NCI-H510A treated with DMSO at 0.1 percent for 48 hours (cell line): ENCODE measurements around the gene KCNE2.
"Not testable (repeated sequence)": the region's sequence is repeated elsewhere in the genome, so short reads cannot be mapped to it uniquely, and the experiment has no call there.

ENCODE experiments used
- DNase-seq: peaks from one replicate; lab custom pipeline; 2025; lab: John Stamatoyannopoulos, UW

KCNE2 gene

GRCh38 chr21:34353182-34353581, 10.6 kb upstream of the KCNE2 start:
- DNase-seq, result no peak

- DNase-seq, result no peak
These were observed 9.0 kb upstream of the KCNE2 start for GRCh38 chr21:34354836-34355235.

DNA sequence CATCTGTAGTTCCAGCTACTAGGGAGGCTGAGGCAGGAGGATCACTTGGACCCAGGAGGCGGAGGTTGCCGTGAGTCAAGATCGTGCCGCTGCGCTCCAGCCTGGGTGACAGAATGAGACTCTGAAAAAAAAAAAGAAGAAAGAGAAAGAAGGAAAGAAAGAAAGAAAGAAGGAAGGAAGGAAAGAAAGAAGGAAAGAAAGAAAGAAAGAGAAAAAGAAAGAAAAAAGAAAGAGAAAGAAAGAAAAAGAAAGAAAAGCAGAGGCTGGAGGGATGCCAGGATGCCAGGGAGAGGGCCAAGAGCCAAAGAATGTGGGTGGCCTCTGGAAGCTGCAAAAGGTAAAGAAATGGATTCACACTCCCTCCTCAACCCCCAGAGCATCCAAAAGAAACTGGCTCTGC, 8.2 kb upstream of the KCNE2 start:
- no peak for DNase-seq

- no peak for DNase-seq
These were observed 5.9 kb upstream of the KCNE2 start for GRCh38 chr21:34357889-34358288.

- no peak for DNase-seq
These were observed 4.9 kb upstream of the KCNE2 start for GRCh38 chr21:34358866-34359265.

- DNase-seq, result no peak
These were observed 3.1 kb upstream of the KCNE2 start for GRCh38 chr21:34360488-34361241.

DNA sequence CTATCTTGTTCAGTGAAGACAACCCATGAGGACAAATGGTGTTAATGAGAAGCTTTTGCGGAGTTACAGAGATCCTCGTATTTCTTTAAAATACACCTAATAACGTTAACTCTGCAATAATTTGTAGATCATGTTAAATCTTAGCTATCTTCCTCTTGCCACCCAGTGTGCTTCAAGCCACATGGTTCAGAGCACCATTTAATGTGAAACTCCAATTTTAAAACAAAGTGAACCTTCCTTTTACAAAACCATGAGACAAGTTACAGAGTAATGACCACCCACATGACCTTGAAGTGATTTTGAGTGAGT, 1.7 kb upstream of the KCNE2 start:
- DNase-seq, result no peak

GRCh38 chr21:34362670-34363069, 1.1 kb upstream of the KCNE2 start:
- DNase-seq, result no peak

DNA sequence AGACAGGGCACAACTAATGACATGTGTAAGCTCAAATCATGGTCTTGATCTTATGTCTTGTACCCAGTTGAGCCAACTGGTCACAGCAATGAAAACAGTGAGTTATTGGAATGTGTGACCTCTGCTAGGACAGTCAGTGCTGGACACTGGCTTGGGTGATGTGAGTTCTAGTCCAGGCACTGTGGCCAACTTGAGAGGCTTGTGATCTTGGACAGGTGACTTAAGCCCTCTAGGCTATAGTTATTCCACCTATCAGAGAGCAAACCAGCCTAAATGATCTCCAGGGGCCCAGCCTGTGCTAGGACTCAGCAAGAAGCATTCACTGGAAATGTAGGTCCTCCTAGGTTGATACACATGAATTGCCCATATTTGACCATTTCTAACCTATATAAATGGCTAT, 1.1 kb downstream of the KCNE2 start:
- DNase-seq, result no peak

- DNase-seq, result no peak
These were observed 2.0 kb downstream of the KCNE2 start for GRCh38 chr21:34365809-34366208.

GRCh38 chr21:34367320-34367935, 3.6 kb downstream of the KCNE2 start:
- peak; percentile 48 for DNase-seq

DNA sequence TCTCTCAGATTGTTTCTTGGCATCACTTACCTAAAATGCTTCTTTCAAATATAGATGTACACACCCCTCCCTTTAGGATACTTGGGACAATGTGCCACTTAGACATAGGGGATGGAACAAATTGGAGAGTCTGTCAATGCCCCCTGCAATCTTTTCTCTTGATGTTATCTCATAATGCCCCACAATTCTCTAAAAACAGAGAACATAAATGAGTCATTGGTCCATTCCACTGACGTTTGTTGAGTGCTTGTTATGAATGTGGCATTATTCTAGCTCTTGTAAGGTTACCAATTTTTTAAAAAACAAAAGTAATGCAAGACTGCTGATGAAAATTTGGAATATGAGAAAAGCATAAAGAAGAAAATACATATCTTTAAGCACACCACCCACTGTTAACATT, 5.9 kb downstream of the KCNE2 start:
- DNase-seq, result no peak

DNA sequence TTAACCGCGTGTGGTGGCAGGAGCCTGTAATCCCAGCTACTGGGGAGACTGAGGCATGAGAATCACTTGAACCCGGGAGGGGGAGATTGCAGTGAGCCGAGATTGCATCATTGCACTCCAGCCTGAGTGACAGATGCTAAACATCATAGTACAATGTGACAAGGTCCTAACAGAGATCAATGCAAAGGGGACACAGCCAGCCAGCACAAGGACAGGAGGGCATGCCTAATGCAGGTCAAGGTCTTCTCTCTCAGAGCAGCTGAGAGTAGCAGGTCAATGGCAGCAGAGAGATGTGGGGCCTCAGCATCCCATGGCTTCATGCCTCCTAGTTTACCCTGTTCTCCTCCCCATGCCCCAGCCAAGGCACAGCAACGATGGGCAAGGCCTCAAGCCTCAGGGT, 8.5 kb downstream of the KCNE2 start:
- DNase-seq, result no peak

- not testable (repeated sequence) for DNase-seq
These were observed 10.7 kb downstream of the KCNE2 start for GRCh38 chr21:34374462-34374861.

DNA sequence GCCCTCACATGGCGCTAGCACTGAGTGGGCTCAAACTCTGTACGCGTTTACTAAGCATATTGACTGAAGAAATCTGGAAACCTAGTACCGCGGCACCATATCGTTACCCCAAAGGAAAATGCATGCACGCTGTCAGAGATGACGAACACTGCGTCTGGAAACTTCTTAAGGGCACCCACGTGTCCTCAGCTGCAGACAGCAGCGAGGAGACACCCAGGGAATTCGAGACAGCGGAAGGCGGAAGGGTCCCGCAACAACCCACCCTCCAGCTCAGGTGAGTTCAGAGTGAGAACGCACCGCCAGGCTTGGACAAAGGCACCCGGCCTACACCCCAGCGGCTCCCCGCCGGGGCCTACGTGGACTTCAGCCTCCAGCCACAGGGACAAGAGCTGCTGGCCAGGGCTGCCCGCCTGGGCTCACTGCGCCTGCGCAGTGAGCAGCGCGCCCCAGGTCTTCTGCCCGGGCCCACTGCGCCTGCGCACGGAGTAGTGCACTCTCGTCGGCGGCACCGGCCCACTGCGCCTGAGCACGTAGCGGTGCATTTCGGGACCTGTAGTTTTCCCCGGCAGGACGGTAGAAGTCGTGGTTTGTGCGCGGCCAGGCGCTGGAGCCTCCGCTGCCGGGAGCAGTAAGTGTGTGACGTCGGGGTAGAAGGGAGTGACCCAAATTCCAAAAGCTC, 11.3 kb downstream of the KCNE2 start, which contains the start of gene SMIM11:
SMIM11 (plus strand) TSS at position 568 of the 679 bp plus-strand sequence. CDS start 3,998 bp downstream, outside the sequence.
- DNase-seq, result not testable (repeated sequence)

DNA sequence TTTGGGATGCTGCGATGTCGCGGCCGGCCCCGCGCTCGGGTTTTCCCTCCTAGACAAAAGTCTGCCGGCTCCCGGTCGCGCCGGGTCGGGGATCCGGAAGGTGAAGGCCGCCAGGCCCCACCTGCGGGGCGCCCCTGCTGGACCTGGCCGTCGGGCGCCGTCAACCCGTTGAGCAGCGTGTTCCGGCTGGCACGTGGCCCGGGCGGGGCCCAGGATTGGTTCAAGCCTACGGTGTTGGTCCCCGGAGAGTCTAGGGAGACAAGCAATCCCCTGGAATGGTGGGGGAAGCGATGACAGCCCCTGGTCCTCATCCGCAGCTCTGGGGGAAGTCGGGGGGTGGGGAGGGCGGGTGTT, 11.8 kb downstream of the KCNE2 start:
- DNase-seq, result not testable (repeated sequence)

DNA sequence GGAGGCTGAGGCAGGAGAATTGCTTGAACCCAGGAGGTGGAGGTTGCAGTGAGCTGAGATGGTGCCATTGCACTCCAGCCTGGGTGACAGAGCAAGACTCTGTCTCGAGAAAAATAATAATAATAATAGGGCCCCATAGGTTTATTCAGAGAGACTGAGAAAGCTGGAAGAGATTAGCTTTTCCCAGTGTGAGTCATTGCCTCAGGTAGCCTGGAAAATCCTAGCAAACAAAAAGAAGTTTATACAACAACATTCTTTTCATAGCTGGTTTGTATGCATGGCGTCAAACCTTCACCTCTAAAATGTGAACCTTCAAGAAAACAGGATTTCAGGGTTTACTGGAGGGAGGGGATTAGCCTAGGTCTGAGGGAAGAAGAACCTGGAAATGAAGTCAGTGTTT, 19.3 kb downstream of the KCNE2 start:
- not testable (repeated sequence) for DNase-seq

DNA sequence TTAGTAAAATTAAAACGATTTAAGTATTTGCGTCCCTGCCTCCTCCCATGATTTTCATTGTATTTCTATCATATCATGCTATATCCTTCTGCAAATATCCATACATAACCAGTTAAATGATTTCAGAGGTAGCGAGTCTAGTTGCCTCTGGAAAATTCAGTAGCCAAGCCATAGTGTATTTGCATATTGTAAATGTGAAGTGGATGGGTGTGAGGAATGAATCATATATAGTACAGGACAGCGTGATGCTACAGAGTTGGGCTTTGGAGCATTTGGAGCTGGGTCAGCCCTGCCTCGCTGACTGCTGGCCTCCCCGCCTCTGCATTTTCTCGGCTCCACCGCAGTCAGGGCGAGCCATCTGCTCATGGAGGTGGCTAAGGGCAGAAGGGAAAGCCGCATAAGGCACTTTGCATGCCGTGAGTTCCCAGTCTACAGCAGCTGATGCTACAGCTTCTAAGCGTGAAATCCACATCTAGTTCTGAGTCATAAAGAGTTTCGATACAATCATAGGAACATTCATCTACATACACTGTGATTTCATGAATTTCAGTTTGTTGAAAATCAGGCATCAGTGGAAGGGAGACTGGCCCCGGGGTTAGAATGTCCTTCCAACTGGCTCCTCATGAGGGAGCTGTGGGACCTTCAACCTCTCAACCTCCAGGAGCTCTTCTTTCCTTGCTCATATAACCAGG, 20.1 kb downstream of the KCNE2 start:
- DNase-seq, result not testable (repeated sequence)

DNA sequence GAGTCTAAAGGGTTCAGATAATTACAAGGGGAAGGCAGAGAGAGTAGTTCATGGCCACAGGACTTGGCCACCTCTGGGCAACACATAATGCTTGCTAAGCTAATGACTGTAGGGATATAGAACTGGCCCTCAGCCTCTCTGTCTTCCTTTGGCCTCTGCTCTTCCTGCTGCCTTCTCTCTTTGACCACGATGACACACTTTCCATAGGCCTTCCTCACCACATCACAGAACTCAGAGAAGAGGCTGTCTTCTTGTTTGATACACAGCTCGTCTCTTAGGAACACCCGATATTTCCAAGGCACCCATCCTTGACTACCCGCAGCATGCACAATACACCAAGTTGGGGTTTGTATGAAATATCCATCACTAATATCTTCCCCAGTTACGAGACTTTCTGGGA, 36.7 kb downstream of the KCNE2 start:
- DNase-seq, result not testable (repeated sequence)

- DNase-seq, result not testable (repeated sequence)
These were observed 40.9 kb downstream of the KCNE2 start for GRCh38 chr21:34404742-34405141.

DNA sequence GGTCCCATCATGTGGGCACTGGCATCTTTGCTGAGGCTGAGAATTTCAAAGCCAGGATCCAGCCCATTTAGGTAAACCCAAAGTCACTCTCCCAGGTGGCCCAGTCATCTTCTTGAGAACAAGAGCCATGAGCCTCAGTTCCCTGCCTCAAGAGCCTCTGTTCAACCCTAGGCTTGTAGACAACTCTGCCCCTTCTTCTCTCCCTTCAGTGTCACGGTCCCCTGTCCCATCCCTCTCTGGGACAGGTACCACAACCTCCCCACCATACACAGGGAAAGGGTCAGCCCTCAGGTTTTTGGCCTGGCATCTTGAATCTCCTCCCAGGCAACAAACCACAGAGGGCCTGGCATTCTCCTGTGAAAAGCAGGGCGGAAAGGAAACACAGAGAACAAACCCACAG, 41.9 kb downstream of the KCNE2 start:
- not testable (repeated sequence) for DNase-seq

DNA sequence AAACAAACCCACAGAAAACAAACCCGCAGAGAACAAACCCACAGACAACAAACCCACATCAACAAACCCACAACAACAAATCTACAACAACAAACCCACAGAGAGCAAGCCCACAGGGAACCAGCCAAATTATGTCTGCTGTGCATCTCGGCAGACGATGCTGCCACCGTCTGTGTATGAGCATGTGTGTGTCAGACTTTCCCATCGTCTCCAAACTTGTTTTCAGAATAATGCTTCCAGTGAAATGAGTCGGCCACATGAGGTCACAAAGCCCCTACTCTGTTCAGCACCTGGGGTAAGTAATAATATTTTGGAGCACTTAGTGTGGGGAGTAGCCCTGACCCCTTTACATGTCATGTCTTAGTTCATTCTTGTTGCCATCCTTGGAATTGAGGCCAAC, 42.3 kb downstream of the KCNE2 start:
- DNase-seq, result not testable (repeated sequence)

GRCh38 chr21:34406676-34407075, 42.9 kb downstream of the KCNE2 start:
- not testable (repeated sequence) for DNase-seq
